Upper lobe of left lung (tissue), 4 donors: ENCODE measurements around the gene PDE6H.

Source experiments
- POLR2A ChIP-seq, 4 donors: fragments of 450-650 bp; IDR thresholded peaks; one replicate each; pipeline ENCODE4 v1.5.1; 2016 to 2017; ENCODE audit warnings: antibody characterized with exemption in 4 of 4, mild to moderate bottlenecking in 2 of 4
- TF ChIP-seq, protein P1 (sequence below), 6 experiments: fragments of 450-650 bp in 4 of 6; fragments of 200-600 bp in 2 of 6; sonication (generic) in 2 of 6; IDR thresholded peaks; one replicate each; pipeline ENCODE4 v1.5.1; 2016 to 2019; ENCODE audit warnings: antibody characterized with exemption in 6 of 6

DNA sequence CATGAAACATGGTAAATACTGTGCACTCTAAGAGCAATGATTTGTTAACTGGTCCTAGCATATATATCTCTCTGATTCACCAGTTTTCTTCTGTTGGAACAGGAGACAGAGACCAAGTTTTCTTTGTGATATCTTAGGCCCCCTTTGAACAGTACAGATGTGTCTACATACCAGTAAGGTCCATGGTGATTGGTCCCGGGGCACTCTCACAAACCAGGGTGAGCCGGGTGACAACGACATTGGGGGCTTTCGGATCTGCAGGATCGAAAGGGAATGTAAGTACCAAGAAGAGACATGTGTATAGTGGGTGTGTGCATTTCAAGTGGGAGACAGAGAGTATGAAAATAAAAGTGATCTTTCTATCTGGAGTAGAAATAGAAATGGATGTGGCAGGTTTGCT, 23.2 kb upstream of the PDE6H start:
- TF ChIP-seq, protein P1, sequence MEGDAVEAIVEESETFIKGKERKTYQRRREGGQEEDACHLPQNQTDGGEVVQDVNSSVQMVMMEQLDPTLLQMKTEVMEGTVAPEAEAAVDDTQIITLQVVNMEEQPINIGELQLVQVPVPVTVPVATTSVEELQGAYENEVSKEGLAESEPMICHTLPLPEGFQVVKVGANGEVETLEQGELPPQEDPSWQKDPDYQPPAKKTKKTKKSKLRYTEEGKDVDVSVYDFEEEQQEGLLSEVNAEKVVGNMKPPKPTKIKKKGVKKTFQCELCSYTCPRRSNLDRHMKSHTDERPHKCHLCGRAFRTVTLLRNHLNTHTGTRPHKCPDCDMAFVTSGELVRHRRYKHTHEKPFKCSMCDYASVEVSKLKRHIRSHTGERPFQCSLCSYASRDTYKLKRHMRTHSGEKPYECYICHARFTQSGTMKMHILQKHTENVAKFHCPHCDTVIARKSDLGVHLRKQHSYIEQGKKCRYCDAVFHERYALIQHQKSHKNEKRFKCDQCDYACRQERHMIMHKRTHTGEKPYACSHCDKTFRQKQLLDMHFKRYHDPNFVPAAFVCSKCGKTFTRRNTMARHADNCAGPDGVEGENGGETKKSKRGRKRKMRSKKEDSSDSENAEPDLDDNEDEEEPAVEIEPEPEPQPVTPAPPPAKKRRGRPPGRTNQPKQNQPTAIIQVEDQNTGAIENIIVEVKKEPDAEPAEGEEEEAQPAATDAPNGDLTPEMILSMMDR (IDR thresholded peaks at IDR 0.05) = no peak
- TF ChIP-seq POLR2A (IDR thresholded peaks at IDR 0.05) = no peak
